H1 (cell line): ENCODE measurements around the gene RAG2. TPM values are rescaled to one million over a fixed set of nuclear protein-coding genes. Genes with fewer than 3 reads are reported as not detected.

Source experiments
- ATF2 ChIP-seq: IDR thresholded peaks from 2 replicates; pipeline ENCODE4 v1.6.1; 2012; ENCODE audit warnings: low read length, inconsistent platforms
- BCL11A ChIP-seq, 2 experiments: IDR thresholded peaks; one replicate each; pipeline ENCODE4 v1.6.1; 2011; ENCODE audit warnings: low read depth in 2 of 2, low read length in 2 of 2, mild to moderate bottlenecking in 2 of 2
- CHD2 ChIP-seq: IDR thresholded peaks from 2 replicates; pipeline ENCODE4 v1.6.1; 2012; ENCODE audit warnings: low read length, improper control_type of control experiment
- CREB1 ChIP-seq: IDR thresholded peaks from 2 replicates; pipeline ENCODE4 v1.6.1; 2012; ENCODE audit warnings: inconsistent platforms
- CTBP2 ChIP-seq: IDR thresholded peaks from 2 replicates; pipeline ENCODE4 v1.7.0; 2011; ENCODE audit warnings: borderline replicate concordance, mild to moderate bottlenecking, moderate library complexity, mixed read lengths, low read length; ENCODE audit not compliant: insufficient read depth, insufficient read length
- FOSL1 ChIP-seq: IDR thresholded peaks from 2 replicates; pipeline ENCODE4 v1.6.1; 2011; ENCODE audit warnings: mild to moderate bottlenecking, low read depth, low read length, moderate library complexity; ENCODE audit not compliant: insufficient read depth
- GABPA ChIP-seq: IDR thresholded peaks from 2 replicates; pipeline ENCODE4 v1.6.1; 2011; ENCODE audit warnings: mild to moderate bottlenecking, low read length, moderate library complexity, borderline replicate concordance; ENCODE audit not compliant: insufficient read depth
- KDM4A ChIP-seq: IDR thresholded peaks from one replicate; pipeline ENCODE4 v1.7.1; 2012; ENCODE audit warnings: low read depth, mild to moderate bottlenecking, moderate library complexity, low read length, inconsistent platforms; ENCODE audit not compliant: severe bottlenecking
- KDM5A ChIP-seq: fragments of 200-600 bp; IDR thresholded peaks from 2 replicates; pipeline ENCODE4 v1.7.1; 2012; ENCODE audit warnings: mild to moderate bottlenecking, low read length, inconsistent platforms, mixed read lengths
- POLR2AphosphoS5 ChIP-seq: IDR thresholded peaks from 2 replicates; pipeline ENCODE4 v1.6.1; 2011; ENCODE audit warnings: low read depth, low read length
- RBBP5 ChIP-seq: IDR thresholded peaks from 2 replicates; pipeline ENCODE4 v1.7.1; 2012; ENCODE audit warnings: low read depth, mild to moderate bottlenecking, inconsistent platforms, low read length, moderate library complexity, borderline replicate concordance
- SP4 ChIP-seq: IDR thresholded peaks from 2 replicates; pipeline ENCODE4 v1.6.1; 2012; ENCODE audit warnings: low read length, inconsistent platforms
- SRF ChIP-seq: IDR thresholded peaks from 2 replicates; pipeline ENCODE4 v1.6.1; 2011; ENCODE audit warnings: mild to moderate bottlenecking, low read depth, low read length, moderate library complexity
- SUZ12 ChIP-seq: fragments of 200-600 bp; sonication (generic); IDR thresholded peaks from 2 replicates; pipeline ENCODE4 v1.6.1; 2012; ENCODE audit warnings: mild to moderate bottlenecking, inconsistent platforms, low read length, moderate library complexity, mixed read lengths
- TEAD4 ChIP-seq: IDR thresholded peaks from 2 replicates; pipeline ENCODE4 v1.6.1; 2012; ENCODE audit warnings: low read depth, low read length, inconsistent platforms, mixed read lengths
- YY1 ChIP-seq: IDR thresholded peaks from 2 replicates; pipeline ENCODE4 v1.6.1; 2011; ENCODE audit warnings: low read depth, mild to moderate bottlenecking, low read length
- polyA plus RNA-seq, 7 experiments: library from polyadenylated mRNA; depleted of rRNA in 3 of 7; stranded (reverse) in 5 of 7; unstranded in 2 of 7; fragments of >200 nt in 5 of 7; fragments of 200-250 nt in 2 of 7; gene quantifications; 1 replicate in 5 of 7; 2 replicates in 1 of 7; 4 replicates in 1 of 7; pipeline versions ENCODE4 v1.2.1 to v1.2.3, GENCODE V29; 2011 to 2013; ENCODE audit warnings: missing spikeins in 2 of 7, mixed read lengths in 2 of 7
- total RNA-seq: library from RNA; stranded (reverse); fragmentation: NEBNext Ultra II Directional; extraction: Animal tissue kit (Norgen Biotek cat#: 25700); gene quantifications from 2 replicates; pipeline ENCODE4 v1.2.1, GENCODE V29; 2021
- TF ChIP-seq, protein P1 (sequence below): IDR thresholded peaks from 2 replicates; pipeline ENCODE4 v1.6.1; 2012; ENCODE audit warnings: inconsistent platforms

The RAG2 gene
- total and polyA plus RNA-seq, 2 of the 8 experiments (the other 6 are each of a cell fraction or from before 2014, with no cell fraction given), result not detected

GRCh38 chr11:36594316-36594989 is 3.6 kb downstream of the RAG2 start, which contains the start of gene IFTAP (continued):
- TF ChIP-seq CHD2 (0 out of 2 replicates have a peak, but pooled peaks have one; percentile 14), ATF2 (0 out of 2 replicates have a peak, but pooled peaks have one; percentile 65), CREB1 (peak; percentile 61; the same call in 1 of the 2 replicates), CTBP2 (no peak), FOSL1 (no peak), GABPA (peak; percentile 80), YY1 (peak; percentile 68), TEAD4 (peak; percentile 76), RBBP5 (no peak), SUZ12 (no peak), SRF (0 out of 2 replicates have a peak, but pooled peaks have one; percentile 25), KDM5A (peak; percentile 46; the same call in 1 of the 2 replicates), POLR2AphosphoS5 (no peak), SP4 (peak; percentile 48; the same call in 1 of the 2 replicates), BCL11A (IDR thresholded peaks at IDR 0.05; ENCODE audit: low read depth in 2 of 2, low read length in 2 of 2) (no peak), KDM4A (peak; percentile 97)
- TF ChIP-seq, protein P1, sequence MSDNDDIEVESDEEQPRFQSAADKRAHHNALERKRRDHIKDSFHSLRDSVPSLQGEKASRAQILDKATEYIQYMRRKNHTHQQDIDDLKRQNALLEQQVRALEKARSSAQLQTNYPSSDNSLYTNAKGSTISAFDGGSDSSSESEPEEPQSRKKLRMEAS, result peak; percentile 78
